Kidney epithelial cell (primary cell): ENCODE results near the gene FLVCR2. TPM values are rescaled to one million over a fixed set of nuclear protein-coding genes. Genes with fewer than 3 reads are reported as not detected.
"Not testable (repeated sequence)": the region's sequence is repeated elsewhere in the genome, so short reads cannot be mapped to it uniquely, and the experiment has no call there.

Source experiments
- DNase-seq: peaks from one replicate; pipeline ENCODE4 v3.0.0-alpha.2; 2010; ENCODE audit warnings: low read depth
- H3K27me3 ChIP-seq: 2 replicates; pipeline ENCODE4 v1.6.0; 2011; ENCODE audit warnings: low read length; ENCODE audit not compliant: control insufficient read depth, insufficient read depth
- H3K36me3 ChIP-seq: 2 replicates; pipeline ENCODE4 v1.5.1; 2011; ENCODE audit warnings: low read length; ENCODE audit not compliant: control insufficient read depth, insufficient read depth
- H3K4me3 ChIP-seq: 2 replicates; pipeline ENCODE4 v1.5.1; 2011; ENCODE audit warnings: low read depth, mild to moderate bottlenecking, control low read depth, low read length
- total RNA-seq: library from RNA; depleted of rRNA; stranded (reverse); fragments of >200 nt; gene quantifications from 2 replicates; pipeline ENCODE4 v1.2.3, GENCODE V29; 2015
- TF ChIP-seq, protein P1 (sequence below): IDR thresholded peaks from 2 replicates; pipeline ENCODE4 v1.5.1; 2011; ENCODE audit warnings: mild to moderate bottlenecking, moderate library complexity, low read length, control low read depth, inconsistent platforms; ENCODE audit not compliant: insufficient read depth, poor library complexity, severe bottlenecking

FLVCR2 gene
- total RNA-seq, 1 donor from 2014 or later = 0.75 TPM

DNA sequence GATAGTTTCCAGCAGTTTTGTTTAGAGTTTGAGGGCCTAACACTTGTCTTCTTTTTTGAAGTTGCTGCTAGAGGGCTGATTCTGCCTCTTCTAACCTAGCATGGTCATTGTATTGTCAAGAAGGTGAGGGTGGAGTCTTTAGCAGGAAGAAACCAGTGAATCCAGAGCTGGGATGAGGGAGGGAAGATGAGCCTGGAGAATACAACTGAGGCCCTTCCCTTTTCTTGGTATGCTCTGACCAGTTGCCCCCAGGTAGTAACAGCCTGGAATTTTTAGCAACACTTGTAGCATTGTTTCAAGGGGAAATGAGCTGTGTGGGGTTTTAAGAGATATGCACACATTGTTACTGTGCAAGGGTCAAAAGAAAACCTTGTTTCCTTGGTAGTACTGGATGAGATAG is 9.0 kb downstream of the FLVCR2 start:
- no peaks in the 10 kb centered on the region for H3K36me3 ChIP-seq
- H3K4me3 ChIP-seq = no peak overlapping the region
- no peaks in the 10 kb centered on the region for H3K27me3 ChIP-seq
- TF ChIP-seq, protein P1, sequence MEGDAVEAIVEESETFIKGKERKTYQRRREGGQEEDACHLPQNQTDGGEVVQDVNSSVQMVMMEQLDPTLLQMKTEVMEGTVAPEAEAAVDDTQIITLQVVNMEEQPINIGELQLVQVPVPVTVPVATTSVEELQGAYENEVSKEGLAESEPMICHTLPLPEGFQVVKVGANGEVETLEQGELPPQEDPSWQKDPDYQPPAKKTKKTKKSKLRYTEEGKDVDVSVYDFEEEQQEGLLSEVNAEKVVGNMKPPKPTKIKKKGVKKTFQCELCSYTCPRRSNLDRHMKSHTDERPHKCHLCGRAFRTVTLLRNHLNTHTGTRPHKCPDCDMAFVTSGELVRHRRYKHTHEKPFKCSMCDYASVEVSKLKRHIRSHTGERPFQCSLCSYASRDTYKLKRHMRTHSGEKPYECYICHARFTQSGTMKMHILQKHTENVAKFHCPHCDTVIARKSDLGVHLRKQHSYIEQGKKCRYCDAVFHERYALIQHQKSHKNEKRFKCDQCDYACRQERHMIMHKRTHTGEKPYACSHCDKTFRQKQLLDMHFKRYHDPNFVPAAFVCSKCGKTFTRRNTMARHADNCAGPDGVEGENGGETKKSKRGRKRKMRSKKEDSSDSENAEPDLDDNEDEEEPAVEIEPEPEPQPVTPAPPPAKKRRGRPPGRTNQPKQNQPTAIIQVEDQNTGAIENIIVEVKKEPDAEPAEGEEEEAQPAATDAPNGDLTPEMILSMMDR = no peak
- no peak for DNase-seq

DNA sequence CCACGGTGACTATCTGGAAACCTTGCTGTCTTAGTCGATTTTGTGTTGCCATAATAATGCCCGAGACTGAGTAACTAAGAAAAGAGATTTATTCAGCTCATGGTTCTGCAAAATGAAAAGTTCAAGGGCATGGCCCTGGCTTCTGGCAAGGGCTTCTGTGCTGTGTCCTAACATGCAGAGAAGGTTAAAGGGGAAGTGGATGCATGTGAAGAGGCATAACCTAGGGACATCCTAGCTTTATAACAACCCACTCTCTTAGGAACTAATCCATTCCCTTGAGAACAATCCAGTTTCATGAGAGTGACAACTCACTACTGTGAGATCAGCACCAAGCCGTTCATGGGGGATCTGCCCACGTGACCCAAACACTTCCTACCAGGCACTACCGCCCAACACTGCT is 11.5 kb downstream of the FLVCR2 start:
- no peak for DNase-seq
- H3K36me3 ChIP-seq = no peaks in the 10 kb centered on the region
- TF ChIP-seq, protein P1 = no peak
- H3K27me3 ChIP-seq = no peaks in the 10 kb centered on the region
- H3K4me3 ChIP-seq = no peak overlapping the region

DNA sequence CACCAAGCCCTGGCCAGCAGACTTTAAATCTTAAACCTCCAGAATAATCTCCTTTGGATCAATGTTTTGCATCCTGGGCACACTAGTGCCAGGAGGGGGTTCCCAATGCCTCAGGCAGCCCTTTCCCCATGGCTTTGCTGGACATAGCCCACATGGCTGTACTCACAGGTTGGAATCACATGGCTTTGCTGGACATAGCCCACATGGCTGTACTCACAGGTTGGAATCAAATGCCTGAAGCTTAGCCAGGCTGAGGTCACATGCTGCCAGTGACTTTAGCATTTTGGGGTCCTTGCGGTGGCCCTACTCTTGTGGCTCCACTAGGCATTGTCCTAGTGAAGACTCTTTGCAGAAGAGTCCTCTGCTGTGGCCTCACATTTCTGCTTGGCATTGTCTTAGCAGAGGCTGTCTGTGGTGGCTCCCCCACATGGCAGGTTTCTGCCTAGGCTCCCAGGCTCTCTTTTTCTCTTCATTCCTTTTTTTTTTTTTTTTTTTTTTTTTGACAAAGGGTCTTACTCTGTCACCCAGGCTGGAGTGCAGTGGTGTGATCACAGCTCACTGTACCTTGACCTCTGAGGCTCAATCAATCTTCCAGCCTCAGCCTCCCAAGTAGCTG is 13.0 kb downstream of the FLVCR2 start:
- no peak for DNase-seq
- no peak overlapping the region for H3K4me3 ChIP-seq
- no peaks in the 10 kb centered on the region for H3K36me3 ChIP-seq
- H3K27me3 ChIP-seq = no peaks in the 10 kb centered on the region
- TF ChIP-seq, protein P1 = no peak

DNA sequence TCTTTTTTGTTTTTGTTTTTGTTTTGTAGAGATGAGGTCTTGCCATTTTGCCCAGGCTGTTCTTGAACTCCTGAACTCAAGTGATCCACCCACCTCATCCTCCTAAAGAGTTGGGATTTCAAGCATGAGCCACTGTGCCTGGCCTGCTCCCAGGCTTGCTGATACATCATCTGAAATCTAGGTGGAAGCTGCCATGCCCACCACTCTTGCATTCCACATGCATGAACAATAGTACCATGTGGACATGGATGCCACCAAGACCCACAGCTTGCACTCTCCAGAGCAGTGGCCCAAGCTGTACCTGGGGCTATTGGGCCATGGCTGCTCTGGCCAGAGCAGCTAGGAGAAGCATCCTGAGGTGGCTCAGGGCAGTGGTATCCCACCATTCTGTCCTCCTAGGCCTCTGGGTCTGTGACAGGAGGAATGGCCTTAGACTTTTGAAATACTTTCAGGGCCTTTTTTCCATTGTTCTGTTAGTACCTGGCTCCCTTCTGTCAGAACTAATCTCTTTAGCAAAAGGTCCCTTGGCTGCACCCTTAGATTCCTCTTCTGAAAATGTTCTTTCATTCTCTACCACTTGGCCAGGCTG is 13.7 kb downstream of the FLVCR2 start:
- TF ChIP-seq, protein P1 = no peak
- no peak overlapping the region for H3K4me3 ChIP-seq
- DNase-seq = no peak
- no peaks in the 10 kb centered on the region for H3K36me3 ChIP-seq
- H3K27me3 ChIP-seq = no peaks in the 10 kb centered on the region

DNA sequence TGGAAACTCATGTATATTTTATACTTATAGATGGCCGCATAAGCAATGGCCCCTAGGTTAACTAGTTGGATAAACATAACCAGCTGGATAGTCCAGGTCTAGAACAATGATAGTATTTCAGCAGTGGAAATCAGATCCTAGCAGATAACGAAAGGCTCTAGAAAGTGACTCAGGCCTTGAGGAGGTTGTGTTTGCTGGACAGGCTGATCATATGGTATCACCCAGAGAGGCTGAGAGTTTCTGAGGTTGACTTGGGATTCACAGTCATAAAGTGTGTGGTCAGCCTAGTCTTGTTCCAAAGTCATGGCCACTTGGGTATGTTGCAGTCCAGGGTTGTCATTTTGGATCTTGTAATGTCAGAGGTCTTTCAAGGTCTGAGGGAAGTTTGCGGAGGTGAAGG is 16.8 kb downstream of the FLVCR2 start:
- no peaks in the 10 kb centered on the region for H3K27me3 ChIP-seq
- H3K4me3 ChIP-seq = no peak overlapping the region
- TF ChIP-seq, protein P1 = no peak
- no peak for DNase-seq
- no peaks in the 10 kb centered on the region for H3K36me3 ChIP-seq

DNA sequence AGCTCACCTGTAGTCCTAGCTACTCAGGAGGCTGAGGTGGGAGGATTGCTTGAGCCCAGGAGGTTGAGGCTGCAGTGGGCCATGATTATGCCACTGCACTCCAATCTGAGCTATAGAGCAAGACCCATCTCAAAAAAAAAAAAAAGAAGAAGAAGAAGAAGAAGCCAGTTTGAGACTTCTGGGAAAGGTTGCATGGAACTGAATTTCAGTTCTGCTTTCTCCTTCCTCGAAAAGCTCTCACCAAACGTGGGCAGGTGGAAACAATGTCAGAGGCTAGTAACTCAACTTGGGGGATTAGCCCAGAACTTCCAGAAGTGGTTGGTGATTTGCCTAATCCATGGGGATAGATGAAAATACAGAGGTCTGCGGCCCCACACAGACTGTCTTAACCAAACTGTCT is 18.7 kb downstream of the FLVCR2 start:
- no peaks in the 10 kb centered on the region for H3K36me3 ChIP-seq
- no peaks in the 10 kb centered on the region for H3K27me3 ChIP-seq
- no peak for DNase-seq
- H3K4me3 ChIP-seq = no peak overlapping the region
- TF ChIP-seq, protein P1 = no peak

DNA sequence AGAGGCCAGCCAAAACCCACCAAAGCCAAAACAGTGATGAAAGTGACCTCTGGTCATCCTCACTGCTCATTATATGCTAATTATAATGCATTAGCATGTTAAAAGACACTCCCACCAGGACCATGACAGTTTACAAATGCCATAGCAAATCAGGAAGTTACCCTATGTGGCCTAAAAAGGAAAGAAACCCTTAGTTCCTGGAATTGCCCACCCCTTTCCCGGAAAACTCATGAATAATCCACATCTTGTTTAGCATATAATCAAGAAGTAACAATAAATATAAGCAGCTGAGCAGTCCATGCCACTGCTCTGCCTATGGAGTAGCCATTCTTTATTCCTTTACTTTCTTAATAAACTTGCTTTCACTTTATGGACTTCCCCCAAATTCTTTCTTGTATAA is 21.7 kb downstream of the FLVCR2 start:
- H3K36me3 ChIP-seq, H3K27me3 ChIP-seq, H3K4me3 ChIP-seq, DNase-seq: not testable (repeated sequence)

DNA sequence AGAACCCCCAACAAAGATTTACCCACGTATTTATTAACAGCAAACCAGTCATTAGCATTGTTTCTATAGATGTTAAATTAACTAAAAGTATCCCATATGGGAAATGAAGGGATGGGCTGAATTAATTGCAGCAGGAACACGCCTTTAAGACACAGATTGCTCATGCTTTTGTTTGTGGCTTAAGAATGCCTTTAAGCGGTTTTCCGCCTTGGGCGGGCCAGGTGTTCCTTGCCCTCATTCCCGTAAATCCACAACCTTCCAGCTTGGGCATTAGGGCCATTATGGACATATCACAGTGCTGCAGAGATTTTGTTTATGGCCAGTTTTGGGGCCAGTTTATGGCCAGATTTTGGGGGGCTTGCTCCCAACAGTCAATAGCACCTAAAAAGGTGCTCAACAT is 22.6 kb downstream of the FLVCR2 start:
- not testable (repeated sequence) for H3K36me3 ChIP-seq, H3K4me3 ChIP-seq, DNase-seq, H3K27me3 ChIP-seq
